Fibroblast of lung (primary cell): ENCODE measurements around the gene SLC4A1AP. TPM values are rescaled to one million over a fixed set of nuclear protein-coding genes. Genes with fewer than 3 reads are reported as not detected.

ENCODE experiments used
- DNase-seq, 2 donors: peaks; one replicate each; pipeline versions ENCODE4 v3.0.0 to v3.0.0-alpha.2; 2010; ENCODE audit warnings: low read depth in 2 of 2
- H2AFZ ChIP-seq: 2 replicates; pipeline ENCODE4 v1.5.1; 2012; ENCODE audit warnings: low read length, control low read depth, inconsistent platforms
- H3K27ac ChIP-seq: 2 replicates; pipeline ENCODE4 v1.5.1; 2011; ENCODE audit warnings: low read length, control low read depth; ENCODE audit not compliant: insufficient read depth
- H3K27me3 ChIP-seq: 2 replicates; pipeline ENCODE4 v1.5.1; 2011; ENCODE audit warnings: mild to moderate bottlenecking, low read length; ENCODE audit not compliant: control insufficient read depth, insufficient read depth
- H3K36me3 ChIP-seq: 2 replicates; pipeline ENCODE4 v1.5.1; 2011; ENCODE audit warnings: low read length; ENCODE audit not compliant: control insufficient read depth, insufficient read depth
- H3K4me1 ChIP-seq: 2 replicates; pipeline ENCODE4 v1.5.1; 2011; ENCODE audit warnings: low read length; ENCODE audit not compliant: control insufficient read depth, insufficient read depth; ENCODE audit errors: extremely low read depth
- H3K4me2 ChIP-seq: 2 replicates; pipeline ENCODE4 v1.5.1; 2011; ENCODE audit warnings: low read length, control low read depth; ENCODE audit not compliant: insufficient read depth; ENCODE audit errors: extremely low read depth
- H3K4me3 ChIP-seq, 4 experiments: fragments of 200-600 bp in 1 of 4; sonication (generic) in 1 of 4; replicated peaks in 1 of 4; 2 replicates each; pipeline ENCODE4 v1.5.1; 2011 to 2016; ENCODE audit warnings: low read length in 4 of 4, low read depth in 3 of 4, mild to moderate bottlenecking in 3 of 4, control low read depth in 2 of 4, inconsistent platforms in 1 of 4, mixed read lengths in 1 of 4; ENCODE audit not compliant: insufficient read depth in 1 of 4; ENCODE audit errors: control extremely low read depth in 1 of 4
- H3K79me2 ChIP-seq: 2 replicates; pipeline ENCODE4 v1.5.1; 2012; ENCODE audit warnings: mild to moderate bottlenecking, low read length, inconsistent platforms; ENCODE audit not compliant: control insufficient read depth, insufficient read depth
- H3K9ac ChIP-seq: 2 replicates; pipeline ENCODE4 v1.5.1; 2011; ENCODE audit warnings: mild to moderate bottlenecking, low read length, control low read depth; ENCODE audit not compliant: insufficient read depth
- H3K9me3 ChIP-seq: 2 replicates; pipeline ENCODE4 v1.5.1; 2012; ENCODE audit warnings: low read depth, low read length; ENCODE audit not compliant: control insufficient read depth, insufficient read depth
- H4K20me1 ChIP-seq: 2 replicates; pipeline ENCODE4 v1.5.1; 2011; ENCODE audit warnings: low read length; ENCODE audit not compliant: control insufficient read depth, insufficient read depth; ENCODE audit errors: extremely low read depth
- EZH2 ChIP-seq: IDR thresholded peaks from 2 replicates; pipeline ENCODE4 v1.5.1; 2012; ENCODE audit warnings: low read length, control low read depth, mild to moderate bottlenecking; ENCODE audit errors: missing control alignments
- polyA plus RNA-seq, 2 donors: library from polyadenylated mRNA; depleted of rRNA in 1 of 2; stranded (reverse) in 1 of 2; unstranded in 1 of 2; fragments of >200 nt; gene quantifications; 2 replicates each; pipeline ENCODE4 v1.2.1, GENCODE V29; 2011 to 2012; ENCODE audit warnings: missing spikeins in 1 of 2
- total RNA-seq: library from RNA; depleted of rRNA; stranded (reverse); fragments of >200 nt; gene quantifications from 2 replicates; pipeline ENCODE4 v1.2.1, GENCODE V29; 2014
- TF ChIP-seq, protein P1 (sequence below), 2 donors: IDR thresholded peaks in 1 of 2; conservative IDR thresholded peaks in 1 of 2; 1 replicate in 1 of 2; 2 replicates in 1 of 2; pipeline ENCODE4 v1.5.1; 2011 to 2012; ENCODE audit warnings: low read length in 2 of 2, control low read depth in 1 of 2, inconsistent platforms in 1 of 2, low read depth in 1 of 2, mild to moderate bottlenecking in 1 of 2

The SLC4A1AP gene
- total and polyA plus RNA-seq, 2 donors (not counting 1 experiment from before 2014, with no cell fraction given): 15.2 to 28.4 TPM

DNA sequence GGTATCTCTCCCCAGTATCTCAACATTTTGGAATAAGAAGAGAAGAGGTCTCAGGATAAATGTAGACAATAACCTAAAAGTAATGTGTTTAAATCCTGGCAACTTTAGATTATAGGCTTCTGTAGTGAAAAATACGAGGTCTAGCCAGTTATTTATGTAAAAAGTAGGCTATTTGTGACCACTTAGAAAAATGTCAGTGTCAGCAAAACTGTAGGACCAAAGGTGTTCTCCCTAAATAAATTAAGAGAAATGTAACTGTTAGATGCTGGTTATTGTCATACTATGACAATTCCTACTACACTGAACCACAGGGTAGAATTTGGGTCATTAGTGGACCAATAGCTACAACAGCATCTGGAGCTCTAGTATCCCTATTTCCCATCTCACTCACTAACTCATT lies 2.3 kb upstream of the SLC4A1AP start:
- Histone ChIP-seq H2AFZ (no peak overlapping the region), H3K27ac (no peak overlapping the region), H3K27me3 (no peaks in the 10 kb centered on the region), H3K9ac (no peak overlapping the region), H3K4me1 (peaks cover 11% of the 10 kb centered on the region), H3K4me2 (no peak overlapping the region), H4K20me1 (no peaks in the 10 kb centered on the region), H3K36me3 (peaks cover 6% of the 10 kb centered on the region), H3K79me2 (peaks cover 32% of the 10 kb centered on the region), H3K4me3 (no peak overlapping the region), H3K9me3 (no peaks in the 10 kb centered on the region)
- no peak for DNase-seq
- TF ChIP-seq, protein P1, sequence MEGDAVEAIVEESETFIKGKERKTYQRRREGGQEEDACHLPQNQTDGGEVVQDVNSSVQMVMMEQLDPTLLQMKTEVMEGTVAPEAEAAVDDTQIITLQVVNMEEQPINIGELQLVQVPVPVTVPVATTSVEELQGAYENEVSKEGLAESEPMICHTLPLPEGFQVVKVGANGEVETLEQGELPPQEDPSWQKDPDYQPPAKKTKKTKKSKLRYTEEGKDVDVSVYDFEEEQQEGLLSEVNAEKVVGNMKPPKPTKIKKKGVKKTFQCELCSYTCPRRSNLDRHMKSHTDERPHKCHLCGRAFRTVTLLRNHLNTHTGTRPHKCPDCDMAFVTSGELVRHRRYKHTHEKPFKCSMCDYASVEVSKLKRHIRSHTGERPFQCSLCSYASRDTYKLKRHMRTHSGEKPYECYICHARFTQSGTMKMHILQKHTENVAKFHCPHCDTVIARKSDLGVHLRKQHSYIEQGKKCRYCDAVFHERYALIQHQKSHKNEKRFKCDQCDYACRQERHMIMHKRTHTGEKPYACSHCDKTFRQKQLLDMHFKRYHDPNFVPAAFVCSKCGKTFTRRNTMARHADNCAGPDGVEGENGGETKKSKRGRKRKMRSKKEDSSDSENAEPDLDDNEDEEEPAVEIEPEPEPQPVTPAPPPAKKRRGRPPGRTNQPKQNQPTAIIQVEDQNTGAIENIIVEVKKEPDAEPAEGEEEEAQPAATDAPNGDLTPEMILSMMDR (conservative IDR thresholded peaks at IDR 0.05 in 1 of 2, IDR thresholded peaks at IDR 0.05 in 1 of 2; ENCODE audit: low read depth in 1 of 2, low read length in 2 of 2): no peak
- no peak for TF ChIP-seq EZH2

DNA sequence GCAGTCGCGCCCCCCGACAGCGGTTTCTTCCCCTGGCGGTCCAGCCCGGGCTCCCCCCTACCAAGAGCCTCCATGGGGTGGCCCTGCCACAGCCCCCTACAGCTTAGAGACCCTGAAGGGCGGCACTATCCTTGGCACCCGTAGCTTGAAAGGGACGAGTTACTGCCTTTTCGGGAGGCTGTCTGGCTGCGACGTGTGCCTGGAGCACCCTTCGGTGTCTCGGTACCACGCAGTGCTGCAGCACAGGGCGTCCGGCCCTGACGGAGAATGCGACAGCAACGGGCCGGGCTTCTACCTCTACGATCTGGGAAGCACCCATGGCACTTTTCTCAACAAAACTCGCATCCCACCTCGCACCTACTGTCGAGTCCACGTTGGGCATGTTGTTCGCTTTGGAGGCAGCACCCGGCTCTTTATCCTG lies 475 bp downstream of the SLC4A1AP start:
- Histone ChIP-seq H3K27ac (peak overlapping the region; percentile 97), H3K4me2 (peak overlapping the region; percentile 100), H3K27me3 (no peaks in the 10 kb centered on the region), H3K9me3 (no peaks in the 10 kb centered on the region), H2AFZ (peak overlapping the region; percentile 100), H3K4me3 (peak overlapping the region; percentile 88 to 99 (median 95)), H3K36me3 (peaks cover 6% of the 10 kb centered on the region), H3K4me1 (peaks cover 11% of the 10 kb centered on the region), H3K9ac (peak overlapping the region; percentile 94), H4K20me1 (no peaks in the 10 kb centered on the region), H3K79me2 (peaks cover 32% of the 10 kb centered on the region)
- DNase-seq: no peak
- TF ChIP-seq EZH2: no peak
- TF ChIP-seq, protein P1 (conservative IDR thresholded peaks at IDR 0.05 in 1 of 2, IDR thresholded peaks at IDR 0.05 in 1 of 2; ENCODE audit: low read depth in 1 of 2, low read length in 2 of 2): no peak

DNA sequence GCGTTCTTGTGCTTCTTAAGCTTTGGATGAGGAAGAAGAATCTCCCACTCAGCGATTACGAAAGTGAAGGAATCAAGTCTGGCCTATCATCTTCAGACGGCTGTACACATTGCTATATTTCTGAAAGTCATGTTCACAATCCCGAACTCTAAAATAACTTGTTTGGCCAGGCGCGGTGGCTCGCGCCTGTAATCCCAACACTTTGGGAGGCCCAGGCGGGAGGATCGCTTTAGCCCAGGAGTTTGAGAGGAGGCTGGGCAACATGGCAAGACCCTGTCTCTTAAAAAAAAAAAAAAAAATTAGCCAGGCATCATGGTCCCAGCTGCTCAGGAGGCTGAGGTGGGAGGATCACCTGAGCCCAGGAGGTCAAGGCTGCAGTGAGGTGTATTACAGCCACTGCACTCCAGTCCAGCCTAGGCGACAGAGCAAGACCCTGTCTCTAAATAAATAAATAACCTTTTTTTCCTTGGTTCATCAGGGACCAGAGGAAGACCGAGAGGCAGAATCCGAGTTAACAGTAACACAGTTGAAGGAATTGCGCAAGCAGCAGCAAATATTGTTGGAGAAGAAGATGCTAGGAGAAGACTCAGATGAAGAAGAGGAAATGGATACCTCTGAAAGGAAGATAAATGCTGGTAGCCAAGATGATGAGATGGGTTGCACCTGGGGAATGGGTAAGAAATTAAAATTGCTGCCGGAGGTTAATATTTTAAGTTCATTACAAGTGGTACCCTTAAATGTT lies 1.1 kb downstream of the SLC4A1AP start:
- no peaks in the 10 kb centered on the region for H4K20me1 ChIP-seq
- peak overlapping the region; percentile 97 for H3K27ac ChIP-seq
- H3K36me3 ChIP-seq: peaks cover 6% of the 10 kb centered on the region
- no peaks in the 10 kb centered on the region for H3K27me3 ChIP-seq
- peak overlapping the region; percentile 100 for H2AFZ ChIP-seq
- DNase-seq: no peak
- peak overlapping the region; percentile 94 for H3K9ac ChIP-seq
- H3K79me2 ChIP-seq: peaks cover 32% of the 10 kb centered on the region
- TF ChIP-seq EZH2: no peak
- TF ChIP-seq, protein P1 (conservative IDR thresholded peaks at IDR 0.05 in 1 of 2, IDR thresholded peaks at IDR 0.05 in 1 of 2; ENCODE audit: low read depth in 1 of 2, low read length in 2 of 2): no peak
- H3K4me2 ChIP-seq: peak overlapping the region; percentile 100
- H3K4me1 ChIP-seq: peaks cover 11% of the 10 kb centered on the region
- H3K9me3 ChIP-seq: no peaks in the 10 kb centered on the region
- peak overlapping the region; percentile 88 to 99 (median 95) for H3K4me3 ChIP-seq
